Adrenal gland (tissue), 12 donors: ENCODE results near the gene DBX2. TPM values are rescaled to one million over a fixed set of nuclear protein-coding genes. Genes with fewer than 3 reads are reported as not detected.

Experiments used
- DNase-seq, 7 donors: peaks; one replicate each; pipeline ENCODE4 v3.0.0-alpha.2; 2019 to 2020
- H3K27ac ChIP-seq, 5 donors: fragments of 200-600 bp; sonication (generic) in 4 of 5; 1 replicate in 3 of 5; 2 replicates in 2 of 5; pipeline versions ENCODE4 v1.5.1 to v1.8.0; 2016 to 2020; ENCODE audit warnings: mild to moderate bottlenecking in 1 of 5
- H3K27me3 ChIP-seq: fragments of 200-600 bp; 2 replicates; pipeline ENCODE4 v1.8.0; 2021
- H3K36me3 ChIP-seq, 2 donors: fragments of 200-600 bp; replicated peaks in 1 of 2; 1 replicate in 1 of 2; 2 replicates in 1 of 2; pipeline versions ENCODE4 v1.5.1 to v1.8.0; 2018 to 2022
- H3K4me1 ChIP-seq, 2 donors: fragments of 200-600 bp; replicated peaks in 1 of 2; 1 replicate in 1 of 2; 2 replicates in 1 of 2; pipeline versions ENCODE4 v1.5.1 to v1.8.0; 2018 to 2021
- H3K4me3 ChIP-seq, 4 donors: fragments of 200-600 bp; sonication (generic) in 3 of 4; one replicate each; pipeline ENCODE4 v1.5.1; 2016 to 2018
- H3K9me3 ChIP-seq, 3 donors: fragments of 200-600 bp; sonication (generic) in 1 of 3; replicated peaks in 1 of 3; 1 replicate in 2 of 3; 2 replicates in 1 of 3; pipeline versions ENCODE4 v1.5.1 to v1.8.0; 2016 to 2021
- POLR2A ChIP-seq, 2 donors: fragments of 450-650 bp; IDR thresholded peaks; one replicate each; pipeline ENCODE4 v1.6.1; 2017; ENCODE audit warnings: antibody characterized with exemption in 2 of 2, mild to moderate bottlenecking in 2 of 2, moderate library complexity in 1 of 2
- WGBS, 4 donors: extraction: QIAGEN DNeasy Blood & Tissue Kit in 2 of 4; methylation state at CpG; one replicate each; pipeline versions ENCODE4 v1.1.5 to v1.1.7; 2013 to 2017; 5-methylcytosine and 5-hydroxymethylcytosine counted together
- intact Hi-C, 2 donors: fragments of 100-400 bp; cut with DNase I; formaldehyde crosslinking; loops; one replicate each; pipeline versions ENCODE4 v1.14.1 to v1.15.0; 2022 to 2023
- polyA plus RNA-seq, 3 donors: library from polyadenylated mRNA; stranded (reverse); fragments of 200-250 nt in 2 of 3; fragments of 350-450 nt in 1 of 3; fragmentation: Illumina TruSeq in 1 of 3; extraction: RNeasy Lipid Tissue Mini Kit (QIAGEN cat#74804) in 1 of 3; gene quantifications; one replicate each; pipeline ENCODE4 v1.2.3, GENCODE V29; 2013 to 2014
- total RNA-seq, 9 donors: library from RNA; depleted of rRNA in 4 of 9; stranded (reverse); fragments of >200 nt in 4 of 9; fragments of 120-200 nt in 1 of 9; fragmentation: NEBNext Ultra II Directional in 1 of 9; extraction: Animal tissue kit (Norgen Biotek cat#: 25700) in 1 of 9; gene quantifications; one replicate each; pipeline versions ENCODE4 v1.1.0 to v1.2.4, GENCODE V29; 2013 to 2023
- TF ChIP-seq, protein P1 (sequence below), 6 experiments: fragments of 450-650 bp in 4 of 6; fragments of 200-600 bp in 2 of 6; sonication (generic) in 1 of 6; IDR thresholded peaks; 1 replicate in 5 of 6; 2 replicates in 1 of 6; pipeline versions ENCODE4 v1.5.1 to v1.8.0; 2016 to 2021; ENCODE audit warnings: antibody characterized with exemption in 6 of 6, mild to moderate bottlenecking in 2 of 6, moderate library complexity in 1 of 6
- donor health status: healthy with polysubstance abuse.
- donor health status: Bipolar disorder and iron deficiency.
- donor health status: DM: yes; HTN: yes; CAD: no.
- donor health status: DM: no; HTN: no; CAD: no.
- donor health status: DM: no; HTN: no; CAD: no.
- donor health status: DM: yes; HTN: yes; CAD: no.

DBX2 gene
- total and polyA plus RNA-seq, 12 donors, result 0.03 to 0.16 (median 0.06) TPM; not detected in 9

DNA sequence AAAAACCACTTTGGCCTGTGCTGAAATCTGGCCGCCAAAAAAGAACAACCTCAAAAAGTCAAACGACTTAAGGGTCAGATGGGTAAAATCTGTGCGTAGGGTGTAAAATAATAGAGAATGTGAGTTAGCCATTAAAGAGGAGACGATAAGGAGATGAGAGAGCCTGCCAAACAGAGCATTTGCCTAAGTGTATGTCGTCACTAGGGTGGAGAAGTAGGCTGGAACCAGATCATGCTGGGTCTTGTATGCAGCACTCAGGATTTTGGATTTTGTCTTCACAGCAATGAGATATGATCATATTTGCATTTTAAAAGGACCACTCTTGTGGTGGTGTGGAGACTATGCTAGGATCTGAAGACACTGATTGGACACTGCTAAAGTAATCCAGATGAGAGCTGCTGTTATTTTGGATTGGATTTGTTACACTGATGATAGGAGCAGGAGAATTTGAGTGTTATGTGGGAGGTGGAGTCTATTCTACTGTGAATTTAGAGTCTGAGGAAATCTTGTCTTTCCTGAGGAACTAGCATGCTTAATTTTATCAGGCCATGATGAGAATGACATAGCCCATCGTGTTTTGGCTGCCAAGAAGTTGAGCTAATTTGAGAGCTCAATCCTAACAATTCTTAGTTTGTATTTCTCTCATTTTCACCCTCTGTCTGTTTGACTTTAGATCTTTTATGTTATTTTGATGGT is 24.8 kb upstream of the DBX2 start:
- WGBS, 4 donors, result 70 to 82% (median 72%) methylated on average over 6 of the region's 6 CpGs
- no peak overlapping the region for H3K27ac ChIP-seq
- TF ChIP-seq, protein P1, sequence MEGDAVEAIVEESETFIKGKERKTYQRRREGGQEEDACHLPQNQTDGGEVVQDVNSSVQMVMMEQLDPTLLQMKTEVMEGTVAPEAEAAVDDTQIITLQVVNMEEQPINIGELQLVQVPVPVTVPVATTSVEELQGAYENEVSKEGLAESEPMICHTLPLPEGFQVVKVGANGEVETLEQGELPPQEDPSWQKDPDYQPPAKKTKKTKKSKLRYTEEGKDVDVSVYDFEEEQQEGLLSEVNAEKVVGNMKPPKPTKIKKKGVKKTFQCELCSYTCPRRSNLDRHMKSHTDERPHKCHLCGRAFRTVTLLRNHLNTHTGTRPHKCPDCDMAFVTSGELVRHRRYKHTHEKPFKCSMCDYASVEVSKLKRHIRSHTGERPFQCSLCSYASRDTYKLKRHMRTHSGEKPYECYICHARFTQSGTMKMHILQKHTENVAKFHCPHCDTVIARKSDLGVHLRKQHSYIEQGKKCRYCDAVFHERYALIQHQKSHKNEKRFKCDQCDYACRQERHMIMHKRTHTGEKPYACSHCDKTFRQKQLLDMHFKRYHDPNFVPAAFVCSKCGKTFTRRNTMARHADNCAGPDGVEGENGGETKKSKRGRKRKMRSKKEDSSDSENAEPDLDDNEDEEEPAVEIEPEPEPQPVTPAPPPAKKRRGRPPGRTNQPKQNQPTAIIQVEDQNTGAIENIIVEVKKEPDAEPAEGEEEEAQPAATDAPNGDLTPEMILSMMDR (IDR thresholded peaks at IDR 0.05), result no peak
- TF ChIP-seq POLR2A (IDR thresholded peaks at IDR 0.05), result no peak
- no peaks in the 10 kb centered on the region for H3K4me1 ChIP-seq
- H3K4me3 ChIP-seq, result no peak overlapping the region
- no peaks in the 10 kb centered on the region for H3K36me3 ChIP-seq
- intact Hi-C loops, result no loop called here
- no peaks in the 10 kb centered on the region for H3K27me3 ChIP-seq
- DNase-seq, result no peak
- no peaks in the 10 kb centered on the region for H3K9me3 ChIP-seq

- no peaks in the 10 kb centered on the region for H3K36me3 ChIP-seq
- DNase-seq, result no peak
- H3K4me3 ChIP-seq, result no peak overlapping the region
- no peak for TF ChIP-seq POLR2A (IDR thresholded peaks at IDR 0.05)
- TF ChIP-seq, protein P1 (IDR thresholded peaks at IDR 0.05), result no peak
- WGBS, 4 donors, result 83 to 92% (median 88%) methylated on average over 12 of the region's 12 CpGs
- no peaks in the 10 kb centered on the region for H3K27me3 ChIP-seq
- intact Hi-C loops, result no loop called here
- no peak overlapping the region for H3K27ac ChIP-seq
- H3K4me1 ChIP-seq, result no peaks in the 10 kb centered on the region
- H3K9me3 ChIP-seq, result no peaks in the 10 kb centered on the region
Observed at GRCh38 chr12:45065125-45065626, 14.3 kb upstream of the DBX2 start.

- no peak overlapping the region for H3K4me3 ChIP-seq
- no peaks in the 10 kb centered on the region for H3K4me1 ChIP-seq
- H3K27ac ChIP-seq, result no peak overlapping the region
- no peaks in the 10 kb centered on the region for H3K9me3 ChIP-seq
- no peak for DNase-seq
- intact Hi-C loops, result no loop called here
- H3K36me3 ChIP-seq, result no peaks in the 10 kb centered on the region
- no peaks in the 10 kb centered on the region for H3K27me3 ChIP-seq
- TF ChIP-seq POLR2A (IDR thresholded peaks at IDR 0.05), result no peak
- TF ChIP-seq, protein P1 (IDR thresholded peaks at IDR 0.05), result no peak
Observed at GRCh38 chr12:45060976-45061375, 10.1 kb upstream of the DBX2 start.

DNA sequence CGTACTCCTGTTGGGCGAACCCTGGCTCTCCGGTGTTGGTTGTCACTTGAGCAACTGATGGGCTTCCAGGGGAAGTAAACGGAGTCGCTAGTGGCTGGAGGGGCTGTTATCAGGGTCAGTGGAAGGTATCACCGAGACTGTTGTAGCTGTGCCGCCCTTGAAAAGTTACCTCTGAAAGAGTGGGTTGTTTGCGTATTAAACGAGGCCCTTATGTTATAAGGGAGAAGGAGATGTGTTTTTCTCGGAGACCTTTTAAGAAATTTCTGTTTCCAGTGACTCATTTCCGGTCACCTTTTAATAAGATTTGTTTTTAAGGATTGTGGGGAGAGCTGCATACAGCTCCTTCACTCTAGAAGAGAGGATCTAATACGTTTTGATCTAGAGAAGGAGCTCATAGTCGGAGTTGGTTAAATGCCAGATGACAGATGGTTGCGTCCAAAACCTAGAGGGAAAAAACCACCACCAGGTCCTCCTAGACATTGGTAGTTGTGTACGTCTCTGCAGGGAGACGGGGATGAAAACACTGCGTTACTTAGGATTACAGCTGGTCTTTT is 750 bp upstream of the DBX2 start:
- intact Hi-C loops, result no loop called here
- 13 to 21% (median 17%) methylated on average over 12 to 17 of the region's 17 CpGs for WGBS, 4 donors
- Histone ChIP-seq H3K36me3 (no peaks in the 10 kb centered on the region), H3K9me3 (no peaks in the 10 kb centered on the region), H3K4me3 (no peak overlapping the region), H3K27ac (no peak overlapping the region), H3K27me3 (peaks cover 28% of the 10 kb centered on the region), H3K4me1 (no peaks in the 10 kb centered on the region)
- TF ChIP-seq, protein P1 (IDR thresholded peaks at IDR 0.05), result no peak
- no peak for TF ChIP-seq POLR2A (IDR thresholded peaks at IDR 0.05)
- DNase-seq, result no peak
